Caco-2 (cell line): ENCODE measurements around the gene SCGB1C2. TPM values are rescaled to one million over a fixed set of nuclear protein-coding genes. Genes with fewer than 3 reads are reported as not detected.

ENCODE experiments used
- BruUV-seq: library from RNA; stranded (reverse); fragments of 400-500 nt; replicated peaks from 2 replicates; lab custom pipeline; 2021; lab: Mats Ljungman, UMichigan
- CTCF ChIA-PET: fragments of 300-600 bp; sonication (Branson Sonifier 250); formaldehyde crosslinking; loops from one replicate; lab custom pipeline; 2022; ENCODE audit warnings: antibody characterized with exemption; lab: Charles Lee
- POLR2A ChIA-PET: fragments of 300-600 bp; sonication (Branson Sonifier 250); formaldehyde crosslinking; loops from one replicate; lab custom pipeline; 2022; ENCODE audit warnings: antibody characterized with exemption; lab: Charles Lee
- DNase-seq, 2 experiments: peaks; one replicate each; pipeline versions ENCODE4 v3.0.0 to v3.0.0-alpha.2; 2020 to 2022
- H3K27me3 ChIP-seq: replicated peaks from 2 replicates; pipeline ENCODE4 v1.6.0; 2011; ENCODE audit warnings: low read length; ENCODE audit not compliant: control insufficient read depth, insufficient read depth
- H3K36me3 ChIP-seq: 2 replicates; pipeline ENCODE4 v1.5.1; 2011; ENCODE audit warnings: low read length; ENCODE audit not compliant: control insufficient read depth, insufficient read depth
- H3K4me1 ChIP-seq: fragments of 250-450 bp; sonication (Bioruptor Pico); 2 replicates; pipeline ENCODE4 v1.5.1; 2020; ENCODE audit warnings: mild to moderate bottlenecking
- H3K4me3 ChIP-seq: 2 replicates; pipeline ENCODE4 v1.5.1; 2011; ENCODE audit warnings: low read depth, mild to moderate bottlenecking, control low read depth, low read length
- H3K9me3 ChIP-seq: fragments of 250-450 bp; sonication (Bioruptor Pico); 2 replicates; pipeline ENCODE4 v1.5.1; 2020; ENCODE audit warnings: mild to moderate bottlenecking, moderate library complexity
- H3K27ac Mint-ChIP-seq: one replicate; pipeline ENCODE4 v1.8.0; 2022; ENCODE audit warnings: mixed read lengths; ENCODE audit not compliant: unreplicated experiment
- H3K27me3 Mint-ChIP-seq: one replicate; pipeline ENCODE4 v1.8.0; 2022; ENCODE audit warnings: mixed read lengths; ENCODE audit not compliant: insufficient read depth, unreplicated experiment
- H3K36me3 Mint-ChIP-seq: one replicate; pipeline ENCODE4 v1.8.0; 2022; ENCODE audit warnings: mild to moderate bottlenecking, mixed read lengths; ENCODE audit not compliant: insufficient read depth, unreplicated experiment
- H3K4me1 Mint-ChIP-seq: one replicate; pipeline ENCODE4 v1.8.0; 2022; ENCODE audit warnings: low read depth, mixed read lengths; ENCODE audit not compliant: unreplicated experiment
- H3K4me3 Mint-ChIP-seq: one replicate; pipeline ENCODE4 v1.8.0; 2022; ENCODE audit warnings: mild to moderate bottlenecking, moderate library complexity, mixed read lengths; ENCODE audit not compliant: unreplicated experiment
- H3K9me3 Mint-ChIP-seq: one replicate; pipeline ENCODE4 v1.8.0; 2022; ENCODE audit warnings: mixed read lengths; ENCODE audit not compliant: unreplicated experiment
- intact Hi-C: fragments of 100-400 bp; cut with micrococcal nuclease; formaldehyde crosslinking; loops from one replicate; pipeline ENCODE4 v1.10.0; 2022; ENCODE audit not compliant: unreplicated experiment
- total RNA-seq: library from RNA; stranded (reverse); gene quantifications from 2 replicates; pipeline ENCODE4 v1.2.3, GENCODE V29; 2022
- TF ChIP-seq, protein P1 (sequence below), 2 experiments: fragments of 200-600 bp in 1 of 2; IDR thresholded peaks; 1 replicate in 1 of 2; 2 replicates in 1 of 2; pipeline versions ENCODE4 v1.5.1 to v1.8.0; 2011 to 2022; ENCODE audit warnings: antibody characterized with exemption in 1 of 2, control low read depth in 1 of 2, inconsistent platforms in 1 of 2, low read depth in 1 of 2, low read length in 1 of 2, mild to moderate bottlenecking in 1 of 2, moderate library complexity in 1 of 2; ENCODE audit not compliant: insufficient read depth in 1 of 2, severe bottlenecking in 1 of 2, unreplicated experiment in 1 of 2

The SCGB1C2 gene
- total RNA-seq, 1 experiment from 2014 or later, result not detected

DNA sequence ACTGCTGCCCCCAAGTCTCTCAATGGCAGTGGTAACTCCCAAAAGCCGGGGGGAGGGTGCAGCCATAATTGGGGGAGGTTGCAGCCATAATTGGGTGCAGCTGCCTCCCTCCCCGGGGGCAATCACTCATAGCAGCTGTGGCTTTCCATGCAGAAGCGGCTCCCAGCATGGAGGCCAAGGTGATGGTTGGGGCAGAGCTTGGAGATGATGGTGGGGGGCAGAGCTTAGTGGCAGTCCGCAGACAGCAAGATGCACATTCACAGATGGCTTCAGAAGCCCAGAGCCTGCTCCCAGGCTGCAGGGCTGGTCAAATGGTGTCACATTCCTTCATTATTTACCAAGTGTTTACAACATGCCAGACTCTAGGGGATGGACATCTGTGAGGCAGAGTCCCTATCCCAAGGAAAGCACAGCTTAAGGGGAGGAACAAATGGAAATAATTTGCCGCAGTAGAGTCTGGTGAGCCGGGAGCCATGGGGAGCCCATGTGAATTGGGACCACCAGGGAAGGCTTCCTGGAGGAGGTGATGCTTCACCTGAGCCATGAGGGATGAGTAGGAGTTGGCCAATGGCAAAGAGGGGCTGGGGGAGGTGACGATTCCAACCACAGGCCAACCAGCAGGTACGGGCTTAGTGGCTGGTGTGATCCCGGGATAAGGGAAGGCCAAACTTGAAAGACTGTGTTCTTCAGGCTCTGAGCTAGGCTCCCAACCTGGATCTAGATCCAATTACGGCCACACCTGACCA lies 36.0 kb downstream of the SCGB1C2 start:
- POLR2A ChIA-PET, result no interaction called here
- CTCF ChIA-PET, result interaction anchor here (0.6 kb wide), 1 partner anchor 28 kb away, joined by 3 read pairs; no protein-coding TSS in a partner anchor
- H3K4me1 Mint-ChIP-seq, result no peaks in the 10 kb centered on the region

DNA sequence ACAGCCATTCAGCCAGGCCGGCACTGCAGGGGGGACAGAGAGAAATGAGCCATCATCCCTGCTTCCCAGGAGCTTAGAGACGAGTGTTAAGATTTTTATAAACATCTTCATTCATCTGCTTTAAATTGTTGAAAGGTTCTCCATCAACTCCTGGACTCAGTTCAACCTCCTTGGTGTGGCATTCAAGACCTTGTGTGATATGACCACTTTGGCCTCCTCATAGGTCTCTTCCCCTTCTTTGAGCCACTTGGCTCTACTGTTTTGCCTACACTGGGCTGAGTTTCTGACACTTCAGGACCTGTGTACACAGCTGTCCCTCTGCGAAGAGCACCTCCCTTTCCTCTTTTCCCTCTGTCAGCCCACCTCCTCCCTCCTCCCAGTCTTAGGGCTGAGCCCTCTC lies 39.8 kb downstream of the SCGB1C2 start:
- Mint-ChIP-seq H3K27me3 (peaks cover 6% of the 10 kb centered on the region), H3K27ac (no peak overlapping the region), H3K9me3 (no peaks in the 10 kb centered on the region), H3K36me3 (no peaks in the 10 kb centered on the region), H3K4me1 (no peaks in the 10 kb centered on the region), H3K4me3 (no peak overlapping the region)
- DNase-seq, result no peak
- intact Hi-C loops, result no loop called here
- TF ChIP-seq, protein P1, sequence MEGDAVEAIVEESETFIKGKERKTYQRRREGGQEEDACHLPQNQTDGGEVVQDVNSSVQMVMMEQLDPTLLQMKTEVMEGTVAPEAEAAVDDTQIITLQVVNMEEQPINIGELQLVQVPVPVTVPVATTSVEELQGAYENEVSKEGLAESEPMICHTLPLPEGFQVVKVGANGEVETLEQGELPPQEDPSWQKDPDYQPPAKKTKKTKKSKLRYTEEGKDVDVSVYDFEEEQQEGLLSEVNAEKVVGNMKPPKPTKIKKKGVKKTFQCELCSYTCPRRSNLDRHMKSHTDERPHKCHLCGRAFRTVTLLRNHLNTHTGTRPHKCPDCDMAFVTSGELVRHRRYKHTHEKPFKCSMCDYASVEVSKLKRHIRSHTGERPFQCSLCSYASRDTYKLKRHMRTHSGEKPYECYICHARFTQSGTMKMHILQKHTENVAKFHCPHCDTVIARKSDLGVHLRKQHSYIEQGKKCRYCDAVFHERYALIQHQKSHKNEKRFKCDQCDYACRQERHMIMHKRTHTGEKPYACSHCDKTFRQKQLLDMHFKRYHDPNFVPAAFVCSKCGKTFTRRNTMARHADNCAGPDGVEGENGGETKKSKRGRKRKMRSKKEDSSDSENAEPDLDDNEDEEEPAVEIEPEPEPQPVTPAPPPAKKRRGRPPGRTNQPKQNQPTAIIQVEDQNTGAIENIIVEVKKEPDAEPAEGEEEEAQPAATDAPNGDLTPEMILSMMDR (IDR thresholded peaks at IDR 0.05; ENCODE audit: insufficient read depth in 1 of 2, low read depth in 1 of 2, low read length in 1 of 2, severe bottlenecking in 1 of 2, unreplicated experiment in 1 of 2), result no peak
- no TSS peak for BruUV-seq
- Histone ChIP-seq H3K27me3 (peaks cover 1% of the 10 kb centered on the region), H3K4me3 (no peak overlapping the region), H3K36me3 (no peaks in the 10 kb centered on the region), H3K9me3 (no peaks in the 10 kb centered on the region), H3K4me1 (peaks cover 4% of the 10 kb centered on the region; the same call in 1 of the 2 replicates)
- ChIA-PET POLR2A (no interaction called here), CTCF (no interaction called here)

More for the DNA sequence above, 36.0 kb downstream of the SCGB1C2 start:
- Mint-ChIP-seq H3K27me3 (peaks cover 2% of the 10 kb centered on the region), H3K4me3 (no peak overlapping the region), H3K36me3 (no peaks in the 10 kb centered on the region), H3K9me3 (no peaks in the 10 kb centered on the region), H3K27ac (no peak overlapping the region)
- Histone ChIP-seq H3K27me3 (no peaks in the 10 kb centered on the region), H3K36me3 (no peaks in the 10 kb centered on the region), H3K4me3 (no peak overlapping the region), H3K4me1 (no peaks in the 10 kb centered on the region), H3K9me3 (no peaks in the 10 kb centered on the region)
- TF ChIP-seq, protein P1 (IDR thresholded peaks at IDR 0.05; ENCODE audit: insufficient read depth in 1 of 2, low read depth in 1 of 2, low read length in 1 of 2, severe bottlenecking in 1 of 2, unreplicated experiment in 1 of 2), result no peak
- no peak for DNase-seq
- no TSS peak for BruUV-seq
- intact Hi-C loops, result no loop called here

DNA sequence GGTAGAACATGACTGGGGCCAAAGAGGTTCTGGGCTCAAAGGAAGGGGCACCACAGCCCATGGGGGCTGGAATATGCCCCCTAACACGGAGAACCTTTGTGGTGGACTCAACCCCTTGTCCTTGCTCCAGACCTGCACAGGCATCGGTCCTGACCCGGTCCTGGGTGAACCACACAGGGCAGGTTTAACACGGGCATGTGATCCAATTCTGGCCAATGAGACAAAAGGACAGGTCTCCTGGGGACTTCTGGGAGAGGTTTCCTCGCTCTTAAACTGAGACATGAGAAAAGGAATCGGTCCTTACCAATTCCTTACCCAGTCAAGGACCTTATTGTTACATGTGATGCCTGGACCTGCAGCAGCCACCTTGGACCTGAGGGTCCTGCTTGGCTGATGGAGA lies 40.4 kb downstream of the SCGB1C2 start:
- Histone ChIP-seq H3K36me3 (no peaks in the 10 kb centered on the region), H3K4me3 (no peak overlapping the region), H3K9me3 (no peaks in the 10 kb centered on the region), H3K27me3 (peaks cover 1% of the 10 kb centered on the region), H3K4me1 (peaks cover 4% of the 10 kb centered on the region; the same call in 1 of the 2 replicates)
- Mint-ChIP-seq H3K36me3 (no peaks in the 10 kb centered on the region), H3K9me3 (no peaks in the 10 kb centered on the region), H3K4me1 (no peaks in the 10 kb centered on the region), H3K27me3 (peaks cover 12% of the 10 kb centered on the region), H3K27ac (no peak overlapping the region), H3K4me3 (no peak overlapping the region)
- no TSS peak for BruUV-seq
- TF ChIP-seq, protein P1 (IDR thresholded peaks at IDR 0.05; ENCODE audit: insufficient read depth in 1 of 2, low read depth in 1 of 2, low read length in 1 of 2, severe bottlenecking in 1 of 2, unreplicated experiment in 1 of 2), result no peak
- DNase-seq, result no peak
- ChIA-PET POLR2A (no interaction called here), CTCF (no interaction called here)
- intact Hi-C loops, result no loop called here
